MM.1S (cell line): ENCODE results near the gene GPR108.
"Not testable (repeated sequence)": the region's sequence is repeated elsewhere in the genome, so short reads cannot be mapped to it uniquely, and the experiment has no call there.

Experiments used
- DNase-seq: peaks from one replicate; pipeline ENCODE4 v3.0.0-alpha.2; 2015
- H2AFZ ChIP-seq: fragments of 300-600 bp; sonication (generic); 2 replicates; pipeline ENCODE4 v1.6.0; 2016; ENCODE audit warnings: antibody characterized with exemption, low read length
- H3F3A ChIP-seq: fragments of 300-600 bp; sonication (generic); 2 replicates; pipeline ENCODE4 v1.6.1; 2016; ENCODE audit warnings: mild to moderate bottlenecking, antibody characterized with exemption, low read length, moderate library complexity, mixed read lengths; ENCODE audit not compliant: insufficient read depth
- H3K27ac ChIP-seq: fragments of 300-600 bp; sonication (generic); 2 replicates; pipeline ENCODE4 v1.5.1; 2016; ENCODE audit warnings: mild to moderate bottlenecking, low read length
- H3K27me3 ChIP-seq: fragments of 300-600 bp; sonication (generic); replicated peaks from 2 replicates; pipeline ENCODE4 v1.6.0; 2016; ENCODE audit warnings: low read length; ENCODE audit not compliant: insufficient read depth
- H3K36me3 ChIP-seq: fragments of 300-600 bp; sonication (generic); replicated peaks from 2 replicates; pipeline ENCODE4 v1.6.1; 2016; ENCODE audit warnings: mild to moderate bottlenecking, low read length, mixed read lengths; ENCODE audit not compliant: insufficient read depth
- H3K4me1 ChIP-seq: fragments of 300-600 bp; sonication (generic); 2 replicates; pipeline ENCODE4 v1.6.1; 2016; ENCODE audit warnings: low read length, mixed read lengths
- H3K4me2 ChIP-seq: fragments of 300-600 bp; sonication (generic); 2 replicates; pipeline ENCODE4 v1.6.0; 2016; ENCODE audit warnings: low read depth, low read length
- H3K4me3 ChIP-seq: fragments of 300-600 bp; sonication (generic); 2 replicates; pipeline ENCODE4 v1.5.1; 2016; ENCODE audit warnings: low read length, mixed read lengths
- H3K79me2 ChIP-seq: fragments of 300-600 bp; sonication (generic); 2 replicates; pipeline ENCODE4 v1.6.1; 2016; ENCODE audit warnings: mixed run types, low read length, mixed read lengths
- H3K9ac ChIP-seq: fragments of 300-600 bp; sonication (generic); 2 replicates; pipeline ENCODE4 v1.6.1; 2016; ENCODE audit warnings: low read length, mixed read lengths
- H3K9me2 ChIP-seq: fragments of 300-600 bp; sonication (generic); replicated peaks from 2 replicates; pipeline ENCODE4 v1.6.1; 2016; ENCODE audit warnings: mild to moderate bottlenecking, low read length, mixed read lengths; ENCODE audit not compliant: insufficient read depth
- H3K9me3 ChIP-seq: fragments of 300-600 bp; sonication (generic); replicated peaks from 2 replicates; pipeline ENCODE4 v1.6.1; 2016; ENCODE audit warnings: mild to moderate bottlenecking, low read length, mixed read lengths; ENCODE audit not compliant: insufficient read depth
- H4K20me1 ChIP-seq: fragments of 300-600 bp; sonication (generic); 2 replicates; pipeline ENCODE4 v1.6.1; 2016; ENCODE audit warnings: mild to moderate bottlenecking, low read length, moderate library complexity, mixed read lengths; ENCODE audit not compliant: insufficient read depth
- EZH2 ChIP-seq: fragments of 300-600 bp; sonication (generic); optimal IDR thresholded peaks from 2 replicates; pipeline ENCODE3; 2017; ENCODE audit warnings: low read depth, mild to moderate bottlenecking, antibody characterized with exemption, low read length, mixed read lengths
- EZH2phosphoT487 ChIP-seq: fragments of 300-600 bp; sonication (generic); IDR thresholded peaks from 2 replicates; pipeline ENCODE4 v1.6.1; 2018; ENCODE audit warnings: antibody characterized with exemption, low read length
- TF ChIP-seq, protein P1 (sequence below): fragments of 300-600 bp; sonication (generic); IDR thresholded peaks from 2 replicates; pipeline ENCODE4 v1.5.1; 2016; ENCODE audit warnings: antibody characterized with exemption, low read length, mixed read lengths

Gene GPR108

DNA sequence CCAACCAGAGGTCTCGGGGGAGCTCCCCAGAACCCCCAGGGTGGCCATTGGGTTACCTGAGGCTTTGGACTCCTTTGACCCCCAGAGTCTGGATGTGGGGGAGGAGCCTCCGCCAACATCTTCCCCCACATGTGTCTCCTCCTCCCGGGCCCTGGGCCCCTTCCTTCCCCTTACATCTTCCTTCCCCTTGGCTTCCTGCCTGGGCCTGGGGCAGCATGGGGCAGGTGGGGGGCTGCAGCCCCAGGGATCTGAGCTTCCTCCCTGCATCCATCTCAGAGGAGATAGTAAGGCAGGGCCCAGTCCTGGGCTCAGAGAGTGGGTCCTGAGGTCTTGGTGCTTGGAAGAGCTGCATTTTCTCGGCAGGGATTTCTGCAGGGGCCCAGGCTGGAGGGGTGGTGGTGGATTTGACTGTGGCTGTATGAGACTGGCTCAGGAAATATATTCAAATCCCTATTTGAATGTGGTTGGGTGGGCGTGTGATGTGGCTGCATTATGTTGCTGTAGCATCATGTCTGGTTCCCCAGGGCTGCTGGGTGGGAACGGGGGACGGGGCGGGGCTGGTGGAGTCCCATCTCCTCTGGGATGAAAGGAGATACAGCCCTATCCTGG, 36.0 kb upstream of the GPR108 start:
- Histone ChIP-seq H3K27ac (peak overlapping the region; percentile 64; the same call in 1 of the 2 replicates), H3K9me3 (no peaks in the 10 kb centered on the region), H3F3A (peaks cover 29% of the 10 kb centered on the region), H3K36me3 (peaks cover 8% of the 10 kb centered on the region; the same call in 1 of the 2 replicates), H3K4me3 (peak overlapping the region; percentile 96), H3K27me3 (no peaks in the 10 kb centered on the region), H3K4me2 (peak overlapping the region; percentile 68), H4K20me1 (peaks cover 5% of the 10 kb centered on the region; the same call in 1 of the 2 replicates), H3K79me2 (peaks cover 67% of the 10 kb centered on the region), H3K9ac (peak overlapping the region; percentile 83), H2AFZ (no peak overlapping the region), H3K4me1 (peaks cover 29% of the 10 kb centered on the region), H3K9me2 (no peaks in the 10 kb centered on the region)
- DNase-seq: peak; percentile 71
- TF ChIP-seq, protein P1, sequence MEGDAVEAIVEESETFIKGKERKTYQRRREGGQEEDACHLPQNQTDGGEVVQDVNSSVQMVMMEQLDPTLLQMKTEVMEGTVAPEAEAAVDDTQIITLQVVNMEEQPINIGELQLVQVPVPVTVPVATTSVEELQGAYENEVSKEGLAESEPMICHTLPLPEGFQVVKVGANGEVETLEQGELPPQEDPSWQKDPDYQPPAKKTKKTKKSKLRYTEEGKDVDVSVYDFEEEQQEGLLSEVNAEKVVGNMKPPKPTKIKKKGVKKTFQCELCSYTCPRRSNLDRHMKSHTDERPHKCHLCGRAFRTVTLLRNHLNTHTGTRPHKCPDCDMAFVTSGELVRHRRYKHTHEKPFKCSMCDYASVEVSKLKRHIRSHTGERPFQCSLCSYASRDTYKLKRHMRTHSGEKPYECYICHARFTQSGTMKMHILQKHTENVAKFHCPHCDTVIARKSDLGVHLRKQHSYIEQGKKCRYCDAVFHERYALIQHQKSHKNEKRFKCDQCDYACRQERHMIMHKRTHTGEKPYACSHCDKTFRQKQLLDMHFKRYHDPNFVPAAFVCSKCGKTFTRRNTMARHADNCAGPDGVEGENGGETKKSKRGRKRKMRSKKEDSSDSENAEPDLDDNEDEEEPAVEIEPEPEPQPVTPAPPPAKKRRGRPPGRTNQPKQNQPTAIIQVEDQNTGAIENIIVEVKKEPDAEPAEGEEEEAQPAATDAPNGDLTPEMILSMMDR: no peak
- TF ChIP-seq EZH2: no peak
- TF ChIP-seq EZH2phosphoT487: no peak

DNA sequence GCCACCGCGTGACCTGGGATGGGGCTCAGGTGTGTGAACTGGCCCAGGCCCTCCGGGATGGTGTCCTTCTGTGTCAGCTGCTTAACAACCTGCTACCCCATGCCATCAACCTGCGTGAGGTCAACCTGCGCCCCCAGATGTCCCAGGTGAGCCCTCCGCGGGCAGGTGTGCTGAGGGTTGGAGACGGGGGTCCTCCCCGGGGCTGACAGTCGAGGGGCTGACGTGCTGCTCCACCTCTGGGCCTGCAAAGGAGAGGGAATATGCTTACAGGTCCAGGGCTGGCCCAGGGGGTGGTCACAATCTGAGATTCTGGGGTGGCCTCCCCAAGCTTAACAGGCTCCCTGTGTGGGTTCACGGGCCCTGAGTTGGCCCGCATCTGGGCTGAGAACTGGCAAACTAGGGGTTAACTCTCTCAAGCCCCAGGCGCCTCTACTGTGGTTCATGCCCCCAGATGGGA, 35.5 kb upstream of the GPR108 start:
- no peaks in the 10 kb centered on the region for H3K9me2 ChIP-seq
- no peak for TF ChIP-seq EZH2
- TF ChIP-seq, protein P1: no peak
- no peak for DNase-seq
- H3F3A ChIP-seq: peaks cover 29% of the 10 kb centered on the region
- H3K9ac ChIP-seq: peak overlapping the region; percentile 83
- H3K9me3 ChIP-seq: no peaks in the 10 kb centered on the region
- peaks cover 29% of the 10 kb centered on the region for H3K4me1 ChIP-seq
- peak overlapping the region; percentile 64 for H3K27ac ChIP-seq
- peaks cover 8% of the 10 kb centered on the region; the same call in 1 of the 2 replicates for H3K36me3 ChIP-seq
- 0 out of 2 replicates have a peak overlapping the region, but pooled peaks have one; percentile 25 for H2AFZ ChIP-seq
- H3K4me3 ChIP-seq: peak overlapping the region; percentile 96
- H3K4me2 ChIP-seq: peak overlapping the region; percentile 68
- peaks cover 5% of the 10 kb centered on the region; the same call in 1 of the 2 replicates for H4K20me1 ChIP-seq
- H3K79me2 ChIP-seq: peaks cover 61% of the 10 kb centered on the region
- no peaks in the 10 kb centered on the region for H3K27me3 ChIP-seq

DNA sequence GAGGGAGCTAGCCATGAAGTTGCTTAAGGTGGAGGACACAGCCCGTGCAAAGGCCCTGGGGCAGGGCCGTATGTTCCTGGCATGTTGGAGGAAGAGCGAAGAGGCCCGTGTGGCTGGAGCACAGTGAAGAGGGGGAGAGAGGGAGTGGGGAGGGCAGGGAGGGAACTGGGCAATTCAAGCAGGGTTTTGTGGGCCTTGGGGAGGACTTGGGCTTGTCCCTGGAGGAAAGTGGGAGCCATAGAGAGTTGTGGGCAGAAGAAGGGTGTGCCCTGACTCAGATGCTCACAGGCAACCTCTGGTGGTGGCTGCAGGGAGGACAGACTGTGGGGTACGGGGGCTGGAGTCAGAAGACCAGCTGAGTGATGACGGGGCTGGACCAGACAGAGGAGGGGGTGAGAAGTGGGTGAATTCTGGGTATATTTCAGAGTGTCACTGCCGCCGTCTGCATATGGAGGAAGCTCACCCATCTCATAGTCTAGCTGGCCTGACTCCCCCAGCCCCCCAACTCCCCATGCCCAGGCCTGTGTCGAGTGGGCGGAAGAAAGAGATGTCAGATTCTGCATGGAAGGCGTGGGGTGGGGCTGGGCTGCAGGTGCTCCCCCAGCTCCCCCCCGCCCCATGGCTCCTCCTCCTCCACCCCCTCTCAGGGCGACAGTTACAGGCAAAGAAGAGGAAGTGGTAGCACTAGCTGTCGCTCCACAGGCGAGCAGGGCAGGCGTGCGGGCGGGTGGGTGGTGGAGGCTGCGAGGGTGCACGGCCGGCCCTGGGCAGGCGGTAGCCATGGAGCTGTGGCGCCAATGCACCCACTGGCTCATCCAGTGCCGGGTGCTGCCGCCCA, 34.9 kb upstream of the GPR108 start, which contains the start of gene VAV1:
TSS of gene VAV1 (plus strand) at position 681 of the 838 bp plus-strand sequence. CDS start at position 781, 100 bp downstream.
- H3K9ac ChIP-seq: peak within 1 kb of the TSS; percentile 83

DNA sequence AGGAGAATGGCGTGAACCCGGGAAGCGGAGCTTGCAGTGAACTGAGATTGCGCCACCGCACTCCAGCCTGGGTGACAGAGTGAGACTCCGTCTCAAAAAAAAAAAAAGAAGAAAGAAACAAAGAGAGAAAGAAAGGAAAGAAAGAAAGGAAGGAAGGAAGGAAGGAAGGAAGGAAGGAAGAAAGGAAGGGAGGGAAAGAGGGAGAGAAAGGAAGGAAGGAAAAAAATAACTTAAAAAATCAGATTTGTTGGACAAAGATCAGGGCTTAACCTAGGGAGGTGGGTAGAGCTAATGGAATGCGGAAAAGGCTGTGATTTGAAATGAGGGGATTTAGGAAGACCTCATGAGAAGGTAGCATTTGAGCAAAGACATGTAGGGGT, 34.3 kb upstream of the GPR108 start:
- H3K4me2 ChIP-seq, H3K9me3 ChIP-seq, H4K20me1 ChIP-seq, H3K9me2 ChIP-seq, H3K36me3 ChIP-seq, DNase-seq, H3K9ac ChIP-seq, H3K27me3 ChIP-seq, H3K4me3 ChIP-seq: not testable (repeated sequence)
- H3K79me2 ChIP-seq: peaks cover 54% of the 10 kb centered on the region
- H3F3A ChIP-seq: peaks cover 26% of the 10 kb centered on the region
- peak overlapping the region; percentile 64; the same call in 1 of the 2 replicates for H3K27ac ChIP-seq
- 0 out of 2 replicates have a peak overlapping the region, but pooled peaks have one; percentile 25 for H2AFZ ChIP-seq
- peaks cover 22% of the 10 kb centered on the region for H3K4me1 ChIP-seq

More for the DNA sequence above, 34.9 kb upstream of the GPR108 start, which contains the start of gene VAV1:
- H4K20me1 ChIP-seq: peaks cover 5% of the 10 kb centered on the region; the same call in 1 of the 2 replicates
- no peaks in the 10 kb centered on the region for H3K9me3 ChIP-seq
- H3K9me2 ChIP-seq: no peaks in the 10 kb centered on the region
- peaks cover 55% of the 10 kb centered on the region for H3K79me2 ChIP-seq
- TF ChIP-seq EZH2: no peak
- TF ChIP-seq EZH2phosphoT487: no peak
- TF ChIP-seq, protein P1: peak; percentile 74
- peak within 1 kb of the TSS; percentile 96 for H3K4me3 ChIP-seq
- peaks cover 5% of the 10 kb centered on the region; the same call in 1 of the 2 replicates for H3K36me3 ChIP-seq
- peaks cover 28% of the 10 kb centered on the region for H3F3A ChIP-seq
- peak within 1 kb of the TSS; percentile 64 for H3K27ac ChIP-seq
- H2AFZ ChIP-seq: peak within 1 kb of the TSS; percentile 25; the same call in 1 of the 2 replicates
- DNase-seq: peak; percentile 92
- peaks cover 25% of the 10 kb centered on the region for H3K4me1 ChIP-seq
- H3K27me3 ChIP-seq: no peaks in the 10 kb centered on the region
- H3K4me2 ChIP-seq: peak within 1 kb of the TSS; percentile 68
